SU-DHL-6 (cell line): ENCODE measurements around the gene ANKRD40CL.

ENCODE experiments used
- H2AFZ ChIP-seq: fragments of 200-600 bp; sonication (generic); 2 replicates; pipeline ENCODE4 v1.6.1; 2014; ENCODE audit warnings: low read depth, mild to moderate bottlenecking, moderate library complexity, mixed read lengths, antibody characterized with exemption, low read length; ENCODE audit not compliant: severe bottlenecking
- H3F3A ChIP-seq: fragments of 200-600 bp; shearing (Covaris generic); 2 replicates; pipeline ENCODE4 v1.6.0; 2016; ENCODE audit warnings: antibody characterized with exemption, mild to moderate bottlenecking; ENCODE audit not compliant: insufficient read depth
- H3K27ac ChIP-seq: fragments of 200-600 bp; sonication (generic); 2 replicates; pipeline ENCODE4 v1.5.1; 2016; ENCODE audit warnings: low read depth, mild to moderate bottlenecking, low read length, moderate library complexity, mixed read lengths
- H3K27me3 ChIP-seq: fragments of 200-600 bp; sonication (generic), shearing (Covaris generic); 2 replicates; pipeline ENCODE4 v1.6.0; 2014; ENCODE audit warnings: mild to moderate bottlenecking, low read length
- H3K36me3 ChIP-seq: fragments of 200-600 bp; sonication (generic); 2 replicates; pipeline ENCODE4 v1.6.1; 2014; ENCODE audit warnings: mild to moderate bottlenecking, low read length, mixed read lengths
- H3K4me2 ChIP-seq: fragments of 300-600, 200-600 bp; shearing (Covaris generic), sonication (generic); 2 replicates; pipeline ENCODE4 v1.6.0; 2014; ENCODE audit warnings: low read length, low read depth, mild to moderate bottlenecking; ENCODE audit not compliant: poor library complexity, severe bottlenecking
- H3K4me3 ChIP-seq: fragments of 200-600 bp; sonication (generic); 2 replicates; pipeline ENCODE4 v1.5.1; 2014; ENCODE audit warnings: antibody characterized with exemption, low read length, mild to moderate bottlenecking, mixed read lengths; ENCODE audit not compliant: insufficient read depth, poor library complexity, severe bottlenecking
- H3K79me2 ChIP-seq: fragments of 200-600 bp; sonication (generic); 2 replicates; pipeline ENCODE4 v1.6.1; 2014; ENCODE audit warnings: mild to moderate bottlenecking, low read length, moderate library complexity; ENCODE audit not compliant: insufficient read depth
- H3K9ac ChIP-seq: fragments of 200-600 bp; sonication (generic); 2 replicates; pipeline ENCODE4 v1.7.0; 2014; ENCODE audit warnings: mild to moderate bottlenecking, low read length
- H3K9me2 ChIP-seq: fragments of 200-600 bp; sonication (generic); replicated peaks from 2 replicates; pipeline ENCODE4 v1.6.1; 2014; ENCODE audit warnings: low read length; ENCODE audit not compliant: insufficient read depth
- H3K9me3 ChIP-seq: fragments of 200-600 bp; sonication (generic); 2 replicates; pipeline ENCODE4 v1.6.1; 2014; ENCODE audit warnings: low read length, mixed read lengths; ENCODE audit not compliant: insufficient read depth
- H4K20me1 ChIP-seq: fragments of 200-600 bp; sonication (generic); 2 replicates; pipeline ENCODE4 v1.6.1; 2014; ENCODE audit warnings: low read depth, mild to moderate bottlenecking, antibody characterized with exemption, low read length, moderate library complexity, mixed read lengths
- CTCF ChIP-seq: fragments of 200-600 bp; sonication (generic); IDR thresholded peaks from one replicate; pipeline ENCODE4 v1.5.1; 2017; ENCODE audit warnings: antibody characterized with exemption, mild to moderate bottlenecking, low read length, moderate library complexity; ENCODE audit not compliant: insufficient read depth, poor library complexity, severe bottlenecking
- EZH2phosphoT487 ChIP-seq: fragments of 200-600 bp; sonication (generic), shearing (Covaris generic); conservative IDR thresholded peaks from 2 replicates; pipeline ENCODE4 v1.6.1; 2018; ENCODE audit warnings: mild to moderate bottlenecking, antibody characterized with exemption, low read length, moderate library complexity, mixed read lengths

Gene ANKRD40CL

DNA sequence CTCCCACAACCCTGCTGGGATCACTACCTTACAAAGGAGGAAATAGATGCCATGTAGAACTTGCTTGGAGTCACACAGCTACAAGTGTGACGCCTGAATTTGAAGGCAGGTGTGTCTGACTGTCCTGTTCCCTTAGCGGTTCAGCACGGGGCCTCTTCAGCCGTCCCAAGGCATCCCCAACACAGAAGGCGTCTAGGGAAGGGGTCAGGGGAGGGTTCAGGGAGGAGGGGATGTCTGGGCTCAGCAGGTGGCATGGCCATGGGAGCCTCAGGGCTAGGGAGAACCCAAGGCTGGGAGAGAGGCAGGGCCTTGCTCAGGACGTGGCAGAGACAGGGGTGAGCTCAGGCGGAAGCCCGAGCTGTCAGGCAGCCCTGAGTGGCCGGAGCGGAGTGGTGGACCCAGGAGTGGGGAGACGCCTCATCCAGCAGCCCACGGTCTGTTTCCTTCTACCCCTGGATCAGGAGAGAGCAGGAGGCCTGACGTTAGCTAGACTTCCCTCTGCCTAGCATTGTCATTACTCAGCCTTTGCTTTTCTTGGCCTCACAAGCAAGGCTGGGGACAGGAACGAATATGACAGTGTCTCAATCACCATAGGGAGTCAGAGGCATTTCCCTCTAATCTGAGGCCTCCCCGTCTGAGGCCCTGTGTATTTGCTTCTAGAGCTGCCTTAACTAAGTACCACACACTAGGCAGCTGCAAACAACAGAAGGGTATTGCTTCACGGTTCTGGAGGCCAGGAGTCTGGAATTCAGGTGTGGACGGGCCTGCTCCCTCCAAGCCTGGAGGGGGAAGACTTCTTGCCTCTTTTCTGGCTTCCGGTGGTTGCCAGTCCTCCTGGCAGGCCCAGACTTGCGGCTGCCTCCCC is 31.3 kb upstream of the ANKRD40CL start:
- no peaks in the 10 kb centered on the region for H3K9me3 ChIP-seq
- no peaks in the 10 kb centered on the region for H3K27me3 ChIP-seq
- H4K20me1 ChIP-seq, result no peaks in the 10 kb centered on the region
- H3F3A ChIP-seq, result no peaks in the 10 kb centered on the region
- no peak overlapping the region for H3K4me2 ChIP-seq
- H3K79me2 ChIP-seq, result no peaks in the 10 kb centered on the region
- no peaks in the 10 kb centered on the region for H3K9me2 ChIP-seq
- TF ChIP-seq CTCF (no peak), EZH2phosphoT487 (no peak)
- H3K27ac ChIP-seq, result no peak overlapping the region
- no peak overlapping the region for H2AFZ ChIP-seq
- H3K36me3 ChIP-seq, result no peaks in the 10 kb centered on the region
- H3K9ac ChIP-seq, result no peak overlapping the region
- no peak overlapping the region for H3K4me3 ChIP-seq

DNA sequence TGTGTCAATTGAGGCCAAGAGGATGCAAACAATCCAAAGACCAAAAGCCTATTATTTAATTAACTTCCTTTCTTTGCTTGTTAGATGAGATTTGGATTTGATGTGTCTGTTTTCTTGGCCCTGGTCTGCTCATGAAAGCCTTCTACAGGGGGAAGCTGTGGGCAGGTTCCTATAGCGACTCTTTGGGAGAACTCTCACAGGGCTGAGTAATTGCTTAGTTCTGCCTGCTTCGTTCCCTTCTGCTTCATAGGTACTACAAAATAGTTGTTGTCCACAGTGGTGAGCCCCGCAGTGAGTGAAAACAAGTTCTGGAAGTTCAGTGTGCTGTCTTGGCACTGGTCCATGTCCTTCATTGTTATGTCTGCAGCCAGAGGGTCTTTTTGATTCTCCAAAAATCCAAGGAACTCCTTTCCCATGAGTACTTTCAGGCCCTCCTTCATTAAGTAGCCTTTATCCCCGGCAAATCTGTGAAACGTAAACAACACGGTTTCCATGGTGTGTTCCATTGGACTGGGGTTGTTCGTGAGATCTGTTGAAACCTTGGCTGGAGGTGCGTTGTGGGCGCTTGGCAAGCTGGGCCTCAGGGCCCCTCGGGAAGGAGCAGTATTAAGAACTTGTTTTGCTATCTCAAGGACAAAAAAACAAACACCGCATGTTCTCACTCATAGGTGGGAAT is 30.0 kb upstream of the ANKRD40CL start:
- no peaks in the 10 kb centered on the region for H3K79me2 ChIP-seq
- no peaks in the 10 kb centered on the region for H3K9me2 ChIP-seq
- H2AFZ ChIP-seq, result no peak overlapping the region
- no peaks in the 10 kb centered on the region for H3K36me3 ChIP-seq
- no peak for TF ChIP-seq CTCF
- H4K20me1 ChIP-seq, result no peaks in the 10 kb centered on the region
- no peak overlapping the region for H3K9ac ChIP-seq
- no peak overlapping the region for H3K4me3 ChIP-seq
- no peak overlapping the region for H3K4me2 ChIP-seq
- no peak overlapping the region for H3K27ac ChIP-seq
- H3K9me3 ChIP-seq, result no peaks in the 10 kb centered on the region
- no peaks in the 10 kb centered on the region for H3K27me3 ChIP-seq
- no peaks in the 10 kb centered on the region for H3F3A ChIP-seq

DNA sequence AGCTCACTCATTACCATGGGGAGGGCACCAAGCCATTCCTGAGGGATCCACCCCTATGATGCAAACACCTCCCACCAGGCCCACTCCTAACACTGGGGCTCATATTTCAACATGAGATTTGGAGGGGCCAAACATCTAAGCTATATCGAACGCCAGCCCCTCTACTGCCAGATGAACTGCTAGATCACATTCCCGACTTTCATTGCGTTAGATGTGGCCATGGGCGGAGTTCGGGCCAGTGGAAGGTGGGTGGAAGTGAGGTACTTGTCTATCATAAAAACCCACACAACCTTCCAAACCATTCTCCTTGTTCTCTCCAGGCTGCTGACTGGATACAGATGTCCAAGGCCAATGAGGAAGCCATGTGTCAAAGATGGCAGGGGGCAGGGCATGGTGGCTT is 27.0 kb upstream of the ANKRD40CL start:
- Histone ChIP-seq H3K27me3 (no peaks in the 10 kb centered on the region), H2AFZ (no peak overlapping the region), H3K36me3 (no peaks in the 10 kb centered on the region), H3K9me2 (no peaks in the 10 kb centered on the region), H3K4me3 (no peak overlapping the region), H4K20me1 (no peaks in the 10 kb centered on the region), H3K9ac (no peak overlapping the region), H3K9me3 (no peaks in the 10 kb centered on the region), H3K4me2 (no peak overlapping the region), H3K79me2 (no peaks in the 10 kb centered on the region), H3F3A (no peaks in the 10 kb centered on the region), H3K27ac (no peak overlapping the region)
- TF ChIP-seq CTCF, result no peak
- TF ChIP-seq EZH2phosphoT487, result no peak
